SK-N-SH (cell line): ENCODE measurements around the gene PEDS1. TPM values are rescaled to one million over a fixed set of nuclear protein-coding genes. Genes with fewer than 3 reads are reported as not detected.

ENCODE experiments used
- CTCF ChIA-PET: fragments of 300-600, 350-600 bp; formaldehyde crosslinking; extraction: SDS; loops from one replicate; lab custom pipeline; 2021; lab: Yijun Ruan, JAX
- POLR2A ChIA-PET: fragments of 350-600 bp; sonication (Branson Sonifier 250); formaldehyde crosslinking; extraction: SDS; loops from one replicate; lab custom pipeline; 2020; ENCODE audit warnings: antibody characterized with exemption, inconsistent platforms; lab: Yijun Ruan, JAX
- DNase-seq: peaks from one replicate; pipeline ENCODE4 v3.0.0; 2012
- H2AFZ ChIP-seq: fragments of 200-600 bp; sonication (generic); 2 replicates; pipeline ENCODE4 v1.8.1; 2016; ENCODE audit warnings: antibody characterized with exemption, mild to moderate bottlenecking, low read depth
- H3F3A ChIP-seq: fragments of 200-600 bp; sonication (generic); replicated peaks from 2 replicates; pipeline ENCODE3; 2016; ENCODE audit warnings: antibody characterized with exemption, mild to moderate bottlenecking; ENCODE audit not compliant: insufficient read depth
- H3K27ac ChIP-seq, 2 experiments: fragments of 200-500 bp in 1 of 2; fragments of 200-600 bp in 1 of 2; sonication (Bioruptor generic) in 1 of 2; sonication (generic), shearing (Covaris generic) in 1 of 2; 2 replicates each; pipeline versions ENCODE4 v1.5.1 to v1.6.1; 2014 to 2016; ENCODE audit warnings: low read depth in 2 of 2, inconsistent platforms in 1 of 2, low read length in 1 of 2, mild to moderate bottlenecking in 1 of 2, mixed read lengths in 1 of 2
- H3K27me3 ChIP-seq: fragments of 200-600 bp; sonication (generic), shearing (Covaris generic); 2 replicates; pipeline ENCODE4 v1.6.1; 2016; ENCODE audit warnings: mixed run types; ENCODE audit not compliant: insufficient read depth
- H3K36me3 ChIP-seq, 2 experiments: fragments of 200-500 bp in 1 of 2; fragments of 200-600 bp in 1 of 2; sonication (Bioruptor generic) in 1 of 2; sonication (generic) in 1 of 2; replicated peaks in 1 of 2; 2 replicates each; pipeline versions ENCODE3 to v1.5.1; 2014 to 2016; ENCODE audit warnings: low read length in 1 of 2, mild to moderate bottlenecking in 1 of 2; ENCODE audit not compliant: insufficient read depth in 2 of 2, control insufficient read depth in 1 of 2
- H3K4me1 ChIP-seq, 2 experiments: fragments of 200-500 bp in 1 of 2; fragments of 200-600 bp in 1 of 2; sonication (Bioruptor generic) in 1 of 2; sonication (generic), shearing (Covaris generic) in 1 of 2; 2 replicates each; pipeline versions ENCODE4 v1.5.1 to v1.6.1; 2014 to 2016; ENCODE audit warnings: low read depth in 1 of 2, low read length in 1 of 2, mixed run types in 1 of 2; ENCODE audit not compliant: insufficient read depth in 2 of 2, control insufficient read depth in 1 of 2
- H3K4me2 ChIP-seq: fragments of 200-600 bp; sonication (generic), shearing (Covaris generic); 2 replicates; pipeline ENCODE4 v1.6.1; 2017; ENCODE audit warnings: mixed run types
- H3K4me3 ChIP-seq, 2 experiments: fragments of 200-500 bp in 1 of 2; fragments of 200-600 bp in 1 of 2; sonication (Bioruptor generic) in 1 of 2; sonication (generic), shearing (Covaris generic) in 1 of 2; 2 replicates each; pipeline versions ENCODE4 v1.5.1 to v1.8.1; 2014 to 2016; ENCODE audit warnings: low read depth in 2 of 2, inconsistent platforms in 1 of 2, low read length in 1 of 2, mild to moderate bottlenecking in 1 of 2, mixed read lengths in 1 of 2, moderate library complexity in 1 of 2
- H3K79me2 ChIP-seq: fragments of 200-600 bp; sonication (generic); 2 replicates; pipeline ENCODE4 v1.8.1; 2017; ENCODE audit warnings: mild to moderate bottlenecking; ENCODE audit not compliant: insufficient read depth
- H3K9ac ChIP-seq: fragments of 200-600 bp; sonication (generic); 2 replicates; pipeline ENCODE4 v1.6.1; 2017; ENCODE audit warnings: mixed run types
- H3K9me2 ChIP-seq: fragments of 200-600 bp; sonication (generic); 2 replicates; pipeline ENCODE4 v1.6.1; 2017; ENCODE audit warnings: mixed run types
- H3K9me3 ChIP-seq: fragments of 200-600 bp; sonication (generic); 2 replicates; pipeline ENCODE4 v1.6.1; 2017; ENCODE audit warnings: mixed run types, mild to moderate bottlenecking, moderate library complexity
- H4K20me1 ChIP-seq: fragments of 200-600 bp; sonication (generic); 2 replicates; pipeline ENCODE4 v1.6.1; 2017; ENCODE audit warnings: mild to moderate bottlenecking, mixed run types; ENCODE audit not compliant: insufficient read depth
- FOSL2 ChIP-seq: IDR thresholded peaks from 2 replicates; pipeline ENCODE4 v1.4.0; 2012; ENCODE audit warnings: low read depth, mild to moderate bottlenecking, moderate library complexity, borderline replicate concordance
- MEF2A ChIP-seq: IDR thresholded peaks from 2 replicates; pipeline ENCODE4 v1.4.0; 2012; ENCODE audit warnings: low read depth, borderline replicate concordance
- PBX3 ChIP-seq: IDR thresholded peaks from 2 replicates; pipeline ENCODE4; 2012
- POLR2AphosphoS5 ChIP-seq: IDR thresholded peaks from 2 replicates; pipeline ENCODE4 v1.6.1; 2012; ENCODE audit warnings: low read depth, low read length
- USF1 ChIP-seq: IDR thresholded peaks from 2 replicates; pipeline ENCODE4 v1.4.0; 2012; ENCODE audit warnings: low read depth, borderline replicate concordance
- ZBTB33 ChIP-seq: IDR thresholded peaks from 2 replicates; pipeline ENCODE4 v1.4.0; 2012; ENCODE audit warnings: low read depth, borderline replicate concordance
- WGBS: methylation state at CpG from one replicate; pipeline ENCODE4 v1.1.6; 2017; ENCODE audit warnings: low lambda C conversion rate; 5-methylcytosine and 5-hydroxymethylcytosine counted together
- polyA plus RNA-seq, 3 experiments: library from polyadenylated mRNA; depleted of rRNA; stranded (reverse); fragments of >200 nt; gene quantifications; 2 replicates each; pipeline ENCODE4 v1.2.3, GENCODE V29; 2012

The PEDS1 gene
- polyA plus RNA-seq, 1 of the 3 experiments (the other 2 are of a cell fraction): 18.3 TPM

- no peak for TF ChIP-seq ZBTB33
Measured at GRCh38 chr20:50130995-50131394, 22.5 kb downstream of the PEDS1 start (continued).

- Histone ChIP-seq H3K4me3 (no peak overlapping the region), H3K36me3 (peaks cover 6 to 28% of the 10 kb centered on the region in 2 experiments), H2AFZ (no peak overlapping the region), H4K20me1 (no peaks in the 10 kb centered on the region), H3K9ac (no peak overlapping the region), H3K9me3 (no peaks in the 10 kb centered on the region), H3K27ac (no peak overlapping the region), H3K27me3 (no peaks in the 10 kb centered on the region), H3K79me2 (peaks cover 4% of the 10 kb centered on the region; the same call in 1 of the 2 replicates), H3K4me2 (no peak overlapping the region), H3K9me2 (no peaks in the 10 kb centered on the region), H3F3A (no peaks in the 10 kb centered on the region), H3K4me1 (no peaks in the 10 kb centered on the region; a peak in 2 of 4 replicates)
- WGBS: 100% methylated on average over 1 of the region's 1 CpG
- POLR2A ChIA-PET: no interaction called here
- no peak for DNase-seq
- CTCF ChIA-PET: interaction anchor here (2.6 to 7.0 kb wide), 2 partner anchors 9 to 39 kb away, joined by 15 to 44 read pairs; no protein-coding TSS in a partner anchor
- TF ChIP-seq ZBTB33 (no peak), MEF2A (no peak), POLR2AphosphoS5 (no peak)
Measured at GRCh38 chr20:50130356-50130723, 23.2 kb downstream of the PEDS1 start.

- ChIA-PET CTCF (interaction anchor here (2.6 to 7.0 kb wide), 2 partner anchors 9 to 40 kb away, joined by 15 to 44 read pairs; no protein-coding TSS in a partner anchor), POLR2A (interaction anchor here (1.4 kb wide), 1 partner anchor 14 kb away, joined by 3 read pairs; no protein-coding TSS in a partner anchor)
- Histone ChIP-seq H3K9me3 (no peaks in the 10 kb centered on the region), H3K36me3 (peaks cover 6 to 32% of the 10 kb centered on the region in 2 experiments), H3K9me2 (no peaks in the 10 kb centered on the region), H3K27me3 (no peaks in the 10 kb centered on the region)
- TF ChIP-seq USF1 (peak; percentile 78; the same call in 1 of the 2 replicates), PBX3 (no peak), FOSL2 (no peak)
- TF ChIP-seq, all 33 proteins: peak for 1
- no peak overlapping the region for H3K4me2 ChIP-seq
- no peaks in the 10 kb centered on the region; a peak in 2 of 4 replicates for H3K4me1 ChIP-seq
- H3K4me3 ChIP-seq: no peak overlapping the region
- no peak overlapping the region for H3K27ac ChIP-seq
- DNase-seq: peak; percentile 51
- no peaks in the 10 kb centered on the region for H4K20me1 ChIP-seq
- WGBS: 95% methylated on average over 9 of the region's 13 CpGs
- H2AFZ ChIP-seq: no peak overlapping the region
- no peak overlapping the region for H3K9ac ChIP-seq
- H3F3A ChIP-seq: no peaks in the 10 kb centered on the region
- H3K79me2 ChIP-seq: peaks cover 3% of the 10 kb centered on the region; the same call in 1 of the 2 replicates
Measured at GRCh38 chr20:50129662-50130355, 23.7 kb downstream of the PEDS1 start.
